Gastrocnemius medialis (tissue), 4 donors: ENCODE results near the gene VTI1A.

Experiments
- CTCF ChIP-seq, 5 experiments: fragments of 450-650 bp in 3 of 5; fragments of 200-600 bp in 2 of 5; sonication (generic) in 2 of 5; IDR thresholded peaks in 4 of 5; conservative IDR thresholded peaks in 1 of 5; 1 replicate in 4 of 5; 2 replicates in 1 of 5; pipeline ENCODE4 v1.5.1; 2016 to 2019; ENCODE audit warnings: antibody characterized with exemption in 5 of 5, mild to moderate bottlenecking in 3 of 5, moderate library complexity in 3 of 5
- POLR2A ChIP-seq, 2 donors: fragments of 450-650 bp; IDR thresholded peaks; one replicate each; pipeline ENCODE4 v1.6.1; 2017; ENCODE audit warnings: antibody characterized with exemption in 2 of 2, mild to moderate bottlenecking in 2 of 2, moderate library complexity in 2 of 2

- no peak for TF ChIP-seq CTCF (IDR thresholded peaks at IDR 0.05 in 4 of 5, conservative IDR thresholded peaks at IDR 0.05 in 1 of 5)
- no peak for TF ChIP-seq POLR2A (IDR thresholded peaks at IDR 0.05)
Measured at GRCh38 chr10:112678581-112678980, 231.6 kb downstream of the VTI1A start.
